A673 (cell line): ENCODE results near the gene CHKB.

ENCODE experiments used
- EZH2 ChIP-seq: fragments of 200-600 bp; sonication (generic); IDR thresholded peaks from 2 replicates; pipeline ENCODE4 v1.6.1; 2017; ENCODE audit warnings: borderline replicate concordance, low read depth, mild to moderate bottlenecking, mixed read lengths, antibody characterized with exemption, low read length; ENCODE audit not compliant: poor library complexity, severe bottlenecking
- TF ChIP-seq, protein P1 (sequence below): fragments of 300-800, 200-600 bp; sonication (generic); conservative IDR thresholded peaks from 2 replicates; pipeline ENCODE4 v1.5.1; 2017; ENCODE audit warnings: low read depth, mild to moderate bottlenecking, antibody characterized with exemption, low read length, moderate library complexity, mixed read lengths

DNA sequence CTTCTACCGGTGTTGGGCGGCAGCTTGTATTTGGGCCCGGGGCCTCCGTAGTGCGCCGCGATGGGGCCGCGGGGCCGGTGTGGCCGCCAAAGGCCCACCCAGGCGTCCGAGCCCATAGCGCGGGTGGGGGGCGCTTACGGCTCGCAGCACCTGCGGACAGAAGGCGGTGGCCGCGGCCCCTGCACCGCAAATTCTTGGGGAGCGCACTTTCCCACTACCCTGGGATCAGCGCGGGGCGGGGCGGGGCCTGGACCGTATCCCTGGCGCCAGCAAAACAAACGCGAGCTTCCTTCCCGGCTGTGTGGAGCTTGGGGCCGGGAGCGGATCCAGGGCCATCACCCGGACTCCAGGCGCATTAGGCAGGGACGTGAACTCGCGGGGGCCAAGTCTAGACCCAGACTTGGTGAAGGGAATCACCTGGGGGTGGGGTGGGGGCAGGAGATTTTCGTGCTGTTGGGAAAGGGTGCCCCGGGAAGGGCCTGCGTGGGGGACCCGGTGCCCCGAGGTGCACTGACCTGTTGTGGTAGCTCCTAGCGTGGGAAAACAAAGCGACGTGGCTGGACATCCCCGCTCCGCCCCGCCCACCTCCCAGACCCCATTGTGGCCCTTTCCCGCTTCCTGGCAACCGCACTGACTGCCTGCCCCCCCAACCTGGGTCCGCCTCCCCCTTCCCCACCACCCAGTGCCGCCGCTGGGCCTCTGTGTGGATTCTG, 50.5 kb downstream of the CHKB start:
- TF ChIP-seq, protein P1, sequence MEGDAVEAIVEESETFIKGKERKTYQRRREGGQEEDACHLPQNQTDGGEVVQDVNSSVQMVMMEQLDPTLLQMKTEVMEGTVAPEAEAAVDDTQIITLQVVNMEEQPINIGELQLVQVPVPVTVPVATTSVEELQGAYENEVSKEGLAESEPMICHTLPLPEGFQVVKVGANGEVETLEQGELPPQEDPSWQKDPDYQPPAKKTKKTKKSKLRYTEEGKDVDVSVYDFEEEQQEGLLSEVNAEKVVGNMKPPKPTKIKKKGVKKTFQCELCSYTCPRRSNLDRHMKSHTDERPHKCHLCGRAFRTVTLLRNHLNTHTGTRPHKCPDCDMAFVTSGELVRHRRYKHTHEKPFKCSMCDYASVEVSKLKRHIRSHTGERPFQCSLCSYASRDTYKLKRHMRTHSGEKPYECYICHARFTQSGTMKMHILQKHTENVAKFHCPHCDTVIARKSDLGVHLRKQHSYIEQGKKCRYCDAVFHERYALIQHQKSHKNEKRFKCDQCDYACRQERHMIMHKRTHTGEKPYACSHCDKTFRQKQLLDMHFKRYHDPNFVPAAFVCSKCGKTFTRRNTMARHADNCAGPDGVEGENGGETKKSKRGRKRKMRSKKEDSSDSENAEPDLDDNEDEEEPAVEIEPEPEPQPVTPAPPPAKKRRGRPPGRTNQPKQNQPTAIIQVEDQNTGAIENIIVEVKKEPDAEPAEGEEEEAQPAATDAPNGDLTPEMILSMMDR = no peak
- no peak for TF ChIP-seq EZH2
